Fibroblast of villous mesenchyme (primary cell): Measurements from ENCODE around the gene CD14. TPM values are rescaled to one million over a fixed set of nuclear protein-coding genes. Genes with fewer than 3 reads are reported as not detected.
"Not testable (repeated sequence)": the region's sequence is repeated elsewhere in the genome, so short reads cannot be mapped to it uniquely, and the experiment has no call there.

Experiments used
- DNase-seq: peaks from one replicate; pipeline ENCODE4 v3.0.0-alpha.2; 2010; ENCODE audit warnings: low read depth
- H3K4me3 ChIP-seq: 2 replicates; pipeline ENCODE4 v1.5.1; 2011; ENCODE audit warnings: low read depth, mild to moderate bottlenecking, low read length
- total RNA-seq: library from RNA; depleted of rRNA; stranded (reverse); fragments of >200 nt; gene quantifications from 2 replicates; pipeline ENCODE4 v1.2.3, GENCODE V29; 2012
- TF ChIP-seq, protein P1 (sequence below): IDR thresholded peaks from 2 replicates; pipeline ENCODE4 v1.5.1; 2012; ENCODE audit warnings: low read depth, mild to moderate bottlenecking, low read length; ENCODE audit not compliant: insufficient read depth

The CD14 gene
- total RNA-seq, 1 donor, result 2.2 TPM

DNA sequence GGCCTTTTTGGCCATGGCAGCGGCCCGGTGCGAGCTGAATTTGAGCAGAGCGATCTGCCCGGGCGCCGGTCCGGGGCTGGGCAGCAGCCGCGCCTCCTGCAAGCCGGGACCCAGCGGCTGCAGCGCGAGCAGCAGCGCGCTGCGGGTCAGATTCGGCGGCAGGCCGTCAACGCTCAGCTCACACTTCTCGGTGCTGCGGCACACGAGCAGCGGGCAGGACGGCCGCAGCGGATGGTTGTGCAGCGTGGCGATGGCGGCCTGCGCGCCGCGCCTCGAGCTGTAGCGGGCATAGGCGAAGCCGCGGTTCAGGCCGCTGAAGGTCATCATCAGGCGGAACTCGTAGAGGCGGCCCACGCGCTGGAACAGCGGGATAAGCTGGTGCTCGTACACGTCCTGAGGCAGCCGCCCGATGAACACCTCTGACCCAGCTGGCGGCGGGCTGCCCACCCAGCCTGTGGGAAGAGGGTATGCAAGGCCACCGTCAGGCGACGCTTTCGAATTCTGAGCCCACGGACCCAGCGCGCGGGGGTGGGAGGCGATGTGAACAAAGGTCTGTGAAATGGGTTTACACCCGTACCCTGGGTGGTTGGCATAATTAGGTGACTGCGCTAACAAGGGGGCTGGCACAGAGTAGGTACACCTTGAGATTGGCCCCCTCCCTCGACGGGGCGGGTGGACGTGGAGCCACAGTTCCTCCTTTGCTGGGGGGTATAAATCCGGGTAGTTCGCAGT is 39.6 kb upstream of the CD14 start:
- H3K4me3 ChIP-seq, result no peak overlapping the region
- TF ChIP-seq, protein P1, sequence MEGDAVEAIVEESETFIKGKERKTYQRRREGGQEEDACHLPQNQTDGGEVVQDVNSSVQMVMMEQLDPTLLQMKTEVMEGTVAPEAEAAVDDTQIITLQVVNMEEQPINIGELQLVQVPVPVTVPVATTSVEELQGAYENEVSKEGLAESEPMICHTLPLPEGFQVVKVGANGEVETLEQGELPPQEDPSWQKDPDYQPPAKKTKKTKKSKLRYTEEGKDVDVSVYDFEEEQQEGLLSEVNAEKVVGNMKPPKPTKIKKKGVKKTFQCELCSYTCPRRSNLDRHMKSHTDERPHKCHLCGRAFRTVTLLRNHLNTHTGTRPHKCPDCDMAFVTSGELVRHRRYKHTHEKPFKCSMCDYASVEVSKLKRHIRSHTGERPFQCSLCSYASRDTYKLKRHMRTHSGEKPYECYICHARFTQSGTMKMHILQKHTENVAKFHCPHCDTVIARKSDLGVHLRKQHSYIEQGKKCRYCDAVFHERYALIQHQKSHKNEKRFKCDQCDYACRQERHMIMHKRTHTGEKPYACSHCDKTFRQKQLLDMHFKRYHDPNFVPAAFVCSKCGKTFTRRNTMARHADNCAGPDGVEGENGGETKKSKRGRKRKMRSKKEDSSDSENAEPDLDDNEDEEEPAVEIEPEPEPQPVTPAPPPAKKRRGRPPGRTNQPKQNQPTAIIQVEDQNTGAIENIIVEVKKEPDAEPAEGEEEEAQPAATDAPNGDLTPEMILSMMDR, result no peak
- peak; percentile 50 for DNase-seq

DNA sequence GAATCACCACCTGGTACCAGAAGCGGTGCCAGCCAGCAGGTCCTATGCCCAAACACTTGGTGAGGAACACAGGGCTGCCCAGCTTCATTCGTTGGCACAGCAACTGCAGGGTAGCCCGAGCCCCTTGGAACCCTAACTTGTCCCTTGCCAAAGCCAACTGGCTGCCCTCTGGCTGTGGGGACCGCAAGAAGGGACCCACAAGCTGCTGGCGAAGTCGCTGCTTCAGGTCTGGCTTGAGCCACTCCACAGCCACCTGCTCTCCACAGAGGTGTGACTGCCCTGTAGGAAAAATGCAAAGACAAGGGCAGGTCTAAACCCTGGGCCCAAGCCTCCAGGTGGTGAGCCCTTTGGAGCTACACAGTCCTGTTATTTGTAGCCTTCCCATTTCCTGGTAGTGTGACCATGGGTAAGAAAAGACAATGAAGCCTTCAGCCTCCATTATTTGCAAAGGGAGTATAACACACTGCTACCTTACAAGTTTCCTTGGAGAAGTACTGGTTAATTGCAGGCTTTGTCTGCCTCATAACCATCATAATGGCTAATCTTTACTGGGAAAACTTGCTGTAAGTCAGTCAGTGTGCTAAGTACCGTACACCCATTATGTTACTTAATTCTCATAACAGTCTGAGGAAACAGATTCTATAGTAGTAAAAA is 38.6 kb upstream of the CD14 start:
- DNase-seq, result no peak
- TF ChIP-seq, protein P1, result no peak
- no peak overlapping the region for H3K4me3 ChIP-seq

DNA sequence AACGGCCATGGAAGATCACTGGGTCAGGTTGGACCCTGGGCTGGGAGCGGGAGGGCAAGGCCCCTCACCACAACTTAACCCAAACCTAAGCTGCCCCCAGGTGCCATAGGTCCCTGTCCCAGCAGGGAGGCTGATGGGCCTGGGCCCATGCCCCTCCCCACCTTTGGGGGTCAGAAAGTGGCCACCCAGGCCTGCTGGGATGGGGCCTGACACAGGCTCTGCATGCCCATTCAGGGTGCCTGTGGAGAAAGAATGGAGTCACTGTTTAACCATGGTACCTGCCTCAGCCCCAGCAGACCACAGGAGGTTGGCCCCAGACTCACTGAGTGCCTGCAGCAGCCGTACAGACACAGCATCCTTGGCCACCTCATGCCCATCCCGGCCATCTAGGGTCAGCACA is 38.1 kb upstream of the CD14 start:
- not testable (repeated sequence) for H3K4me3 ChIP-seq, DNase-seq

DNA sequence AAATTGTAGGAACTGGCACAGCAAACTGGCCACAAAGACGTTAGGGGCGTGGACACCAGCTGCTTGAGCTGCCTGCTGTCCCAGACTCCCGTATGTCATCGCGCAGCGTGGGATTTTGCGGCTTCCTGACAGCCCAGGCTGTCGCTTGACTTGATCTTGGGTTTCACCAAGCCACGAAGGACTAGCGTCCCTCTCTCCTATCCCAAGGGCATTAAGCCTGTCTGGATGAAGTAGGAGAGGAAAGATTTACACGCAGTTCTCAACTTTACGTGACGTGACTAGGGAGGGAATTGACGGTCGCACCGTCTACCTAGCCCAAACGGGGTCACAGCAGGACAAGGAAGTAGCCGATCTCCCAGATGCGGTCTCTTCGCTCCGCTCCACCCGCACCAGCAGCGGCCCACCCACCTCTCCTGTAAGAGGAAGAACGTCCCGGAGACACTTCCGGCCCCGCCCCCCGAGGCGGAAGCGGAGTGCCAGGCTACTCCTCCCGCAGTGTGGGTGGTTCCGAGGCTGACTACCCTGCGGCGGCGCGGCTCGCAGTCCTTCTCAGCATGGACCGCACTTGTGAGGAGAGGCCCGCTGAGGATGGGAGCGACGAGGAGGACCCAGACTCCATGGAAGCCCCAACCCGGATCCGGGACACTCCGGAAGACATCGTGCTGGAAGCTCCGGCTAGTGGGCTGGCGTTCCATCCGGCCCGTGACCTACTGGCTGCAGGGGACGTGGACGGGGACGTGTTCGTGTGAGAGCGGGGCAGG is 31.6 kb upstream of the CD14 start, which contains the start of gene WDR55:
WDR55 (plus strand) TSS at position 546 of the 761 bp plus-strand sequence; CDS start at position 555, 9 bp downstream.
- DNase-seq, result peak; percentile 94
- H3K4me3 ChIP-seq, result peak within 1 kb of the TSS; percentile 88
- TF ChIP-seq, protein P1, result no peak

DNA sequence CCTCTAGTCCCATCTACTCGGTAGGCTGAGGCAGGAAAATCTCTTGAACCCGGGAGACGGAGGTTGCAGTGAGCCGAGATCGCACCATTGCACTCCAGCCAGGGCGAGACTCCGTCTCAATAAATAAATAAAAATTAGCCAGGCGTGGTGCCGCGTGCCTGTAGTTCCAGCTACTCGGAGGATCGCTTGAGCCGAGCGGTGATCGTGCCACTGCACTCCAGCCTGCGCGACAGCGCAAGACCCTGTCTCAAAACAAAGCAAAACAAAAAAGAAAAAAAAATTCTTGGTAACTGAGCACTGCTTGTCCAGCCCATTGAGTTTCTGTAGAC is 31.0 kb upstream of the CD14 start:
- H3K4me3 ChIP-seq, result peak overlapping the region; percentile 88
- TF ChIP-seq, protein P1, result no peak
- no peak for DNase-seq

DNA sequence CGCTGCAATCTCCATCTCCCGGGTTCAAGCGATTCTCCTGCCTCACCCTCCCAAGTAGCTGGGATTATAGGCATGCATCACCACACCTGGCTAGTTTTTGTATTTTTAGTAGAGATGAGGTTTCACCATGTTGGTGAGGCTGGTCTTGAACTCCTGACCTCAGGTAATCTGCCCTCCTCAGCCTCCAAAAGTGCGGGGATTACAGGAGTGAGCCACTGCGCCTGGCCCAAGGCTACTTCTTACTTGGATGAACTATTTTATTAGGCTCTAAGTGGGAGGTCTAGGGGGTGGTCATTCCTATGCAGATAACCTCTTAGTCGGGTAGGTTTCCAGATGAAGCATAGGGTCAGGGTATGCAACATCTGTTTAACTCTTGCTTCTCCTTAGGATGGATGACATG is 27.4 kb upstream of the CD14 start:
- H3K4me3 ChIP-seq, DNase-seq: not testable (repeated sequence)

DNA sequence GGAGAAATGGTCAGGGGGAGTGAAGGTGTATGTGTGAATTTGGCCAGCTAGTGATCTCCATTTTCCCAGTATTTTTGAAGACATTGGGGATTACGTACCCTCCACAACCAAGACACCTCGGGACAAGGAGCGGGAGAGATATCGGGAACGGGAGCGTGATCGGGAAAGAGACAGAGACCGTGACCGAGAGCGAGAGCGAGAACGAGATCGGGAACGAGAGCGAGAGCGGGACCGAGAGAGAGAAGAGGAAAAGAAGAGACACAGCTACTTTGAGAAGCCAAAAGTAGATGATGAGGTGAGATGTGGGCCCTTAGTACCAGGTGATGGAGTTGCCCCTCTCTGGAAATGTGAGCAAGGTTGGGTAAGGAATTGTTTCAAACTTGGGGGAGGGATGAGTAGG is 25.9 kb upstream of the CD14 start:
- DNase-seq, result no peak
- TF ChIP-seq, protein P1, result no peak
- H3K4me3 ChIP-seq, result no peak overlapping the region
